ENCODE measurements around the gene RTN4R.

RTN4R gene

GRCh38 chr22:20229916-20230775, 38.0 kb downstream of the RTN4R start:
- DNase-seq (ENCODE audit: low read depth in 3 of 3), result no peak

GRCh38 chr22:20228939-20229272, 39.2 kb downstream of the RTN4R start:
- DNase-seq (ENCODE audit: low read depth in 3 of 3), result no peak

GRCh38 chr22:20228055-20228938, 39.8 kb downstream of the RTN4R start:
- DNase-seq (ENCODE audit: low read depth in 3 of 3), result no peak

- DNase-seq (ENCODE audit: low read depth in 3 of 3), result no peak
Measured at GRCh38 chr22:20227363-20227762, 40.8 kb downstream of the RTN4R start.

- DNase-seq (ENCODE audit: low read depth in 3 of 3), result no peak
Measured at GRCh38 chr22:20226760-20227350, 41.3 kb downstream of the RTN4R start.

- no peak for DNase-seq (ENCODE audit: low read depth in 3 of 3)
Measured at GRCh38 chr22:20226077-20226716, 41.9 kb downstream of the RTN4R start.

- DNase-seq (ENCODE audit: low read depth in 3 of 3), result no peak
Measured at GRCh38 chr22:20225693-20225966, 42.5 kb downstream of the RTN4R start.

GRCh38 chr22:20224917-20225692, 43.0 kb downstream of the RTN4R start:
- no peak for DNase-seq (ENCODE audit: low read depth in 3 of 3)

- DNase-seq (ENCODE audit: low read depth in 3 of 3), result no peak
Measured at GRCh38 chr22:20224256-20224626, 43.9 kb downstream of the RTN4R start.

- no peak for DNase-seq (ENCODE audit: low read depth in 3 of 3)
Measured at GRCh38 chr22:20223421-20224255, 44.5 kb downstream of the RTN4R start.

- DNase-seq (ENCODE audit: low read depth in 3 of 3), result no peak
Measured at GRCh38 chr22:20222764-20223420, 45.2 kb downstream of the RTN4R start.

GRCh38 chr22:20221421-20222340, 46.4 kb downstream of the RTN4R start:
- no peak for DNase-seq (ENCODE audit: low read depth in 3 of 3)

- DNase-seq (ENCODE audit: low read depth in 3 of 3), result no peak
Measured at GRCh38 chr22:20220629-20221026, 47.5 kb downstream of the RTN4R start.

GRCh38 chr22:20219667-20220628, 48.2 kb downstream of the RTN4R start:
- DNase-seq (ENCODE audit: low read depth in 3 of 3), result no peak

GRCh38 chr22:20218987-20219386, 49.1 kb downstream of the RTN4R start:
- DNase-seq (ENCODE audit: low read depth in 3 of 3), result no peak

GRCh38 chr22:20218326-20218872, 49.7 kb downstream of the RTN4R start:
- no peak for DNase-seq (ENCODE audit: low read depth in 3 of 3)

- DNase-seq (ENCODE audit: low read depth in 3 of 3), result no peak
Measured at GRCh38 chr22:20217563-20217962, 50.6 kb downstream of the RTN4R start.

Measured in stimulated activated CD4-positive, alpha-beta T cell treated with anti-CD3 and anti-CD28 coated beads, TNF-alpha, amount 100 ng/mL, for 24 hours (primary cell).